KOPT-K1 (cell line): ENCODE measurements around the gene GH2.
"Not testable (repeated sequence)": the region's sequence is repeated elsewhere in the genome, so short reads cannot be mapped to it uniquely, and the experiment has no call there.

Source experiments
- H3K27ac ChIP-seq: fragments of 200-600 bp; sonication (generic); 2 replicates; pipeline ENCODE4 v1.5.1; 2016; ENCODE audit warnings: antibody characterized with exemption, mild to moderate bottlenecking, low read depth, low read length; ENCODE audit not compliant: poor library complexity, severe bottlenecking
- H3K36me3 ChIP-seq: fragments of 200-600 bp; sonication (generic); 2 replicates; pipeline ENCODE4 v1.5.1; 2017; ENCODE audit warnings: antibody characterized with exemption, mild to moderate bottlenecking, low read length, moderate library complexity; ENCODE audit not compliant: insufficient read depth
- H3K9me3 ChIP-seq: fragments of 200-600 bp; sonication (generic); 2 replicates; pipeline ENCODE4 v1.5.1; 2017; ENCODE audit warnings: antibody characterized with exemption, low read length, mild to moderate bottlenecking; ENCODE audit not compliant: insufficient read depth, poor library complexity, severe bottlenecking

GH2 gene

DNA sequence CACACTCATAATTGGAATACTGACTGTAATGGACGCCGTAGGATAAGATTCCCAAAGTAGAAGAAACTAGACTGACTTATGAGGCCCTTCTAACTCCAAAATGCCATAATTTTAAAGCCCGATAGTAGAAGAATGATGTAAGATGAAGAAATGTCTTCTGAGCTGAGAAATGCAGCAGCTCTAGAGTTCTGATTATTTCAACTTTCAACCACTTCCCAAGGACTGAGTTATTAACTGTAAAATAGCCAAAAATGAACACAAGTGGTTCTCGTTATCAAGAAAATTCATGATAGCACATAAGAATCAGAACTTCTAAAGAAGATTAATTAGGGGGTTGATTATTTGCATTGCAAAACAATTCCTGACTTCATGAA lies 11.5 kb downstream of the GH2 start:
- H3K27ac ChIP-seq, H3K36me3 ChIP-seq, H3K9me3 ChIP-seq: not testable (repeated sequence)

DNA sequence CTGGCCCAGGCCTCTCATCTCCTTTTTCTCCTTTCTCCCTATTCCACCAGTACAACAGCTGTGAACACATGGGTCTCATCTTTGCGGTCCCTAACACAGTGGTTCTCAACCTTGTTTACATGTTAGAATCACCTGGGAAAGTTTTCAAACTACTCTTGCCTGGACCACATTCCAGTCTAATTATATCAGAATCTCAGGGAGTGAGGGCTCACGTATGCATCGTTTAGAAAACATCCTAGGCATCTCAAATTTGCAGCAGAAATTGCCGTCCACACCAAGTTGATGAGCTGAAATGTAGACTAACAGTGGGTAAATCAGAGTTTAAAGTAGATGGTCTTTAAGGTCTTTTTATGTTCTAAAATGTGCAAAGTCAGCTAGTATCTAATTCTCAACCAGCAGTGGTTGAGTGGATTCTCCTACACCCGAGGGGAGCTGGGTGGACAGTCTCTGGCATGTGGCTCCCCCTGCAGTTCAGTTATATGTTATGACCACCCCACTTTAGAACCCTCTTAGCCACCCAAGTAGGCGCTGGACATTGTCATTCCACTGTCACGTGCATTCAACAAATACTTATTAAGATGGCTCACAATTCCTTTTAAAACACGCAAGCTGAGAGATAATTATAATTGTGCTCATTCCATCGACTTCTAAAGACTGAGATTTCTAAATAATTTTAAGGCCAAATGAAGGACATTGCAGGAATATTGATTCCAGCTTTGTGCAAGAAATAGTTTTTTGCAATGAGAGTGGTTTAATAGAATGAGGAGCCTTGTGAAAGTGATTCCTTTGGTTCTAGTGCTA lies 12.1 kb downstream of the GH2 start:
- H3K27ac ChIP-seq, H3K36me3 ChIP-seq, H3K9me3 ChIP-seq: not testable (repeated sequence)

DNA sequence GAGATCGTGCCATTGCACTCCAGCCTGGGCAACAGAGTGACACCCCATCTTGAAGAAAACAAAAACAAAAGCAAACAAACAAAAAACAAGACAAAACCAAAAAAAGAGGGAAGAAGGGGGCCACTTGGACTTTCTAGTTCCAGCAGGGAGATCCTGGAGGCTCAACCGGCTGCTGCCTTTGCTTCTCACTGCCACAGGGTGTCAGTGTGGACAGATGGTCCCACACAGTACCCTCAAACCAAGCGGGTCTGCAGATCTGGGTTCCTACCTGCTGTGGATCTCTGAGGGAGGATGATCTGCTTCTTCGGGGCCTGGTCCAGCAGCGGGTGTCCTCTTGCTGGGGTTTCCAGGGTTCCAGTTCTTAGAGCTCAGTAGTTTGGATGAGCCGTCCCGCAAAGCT lies 15.1 kb downstream of the GH2 start:
- not testable (repeated sequence) for H3K36me3 ChIP-seq, H3K9me3 ChIP-seq, H3K27ac ChIP-seq

DNA sequence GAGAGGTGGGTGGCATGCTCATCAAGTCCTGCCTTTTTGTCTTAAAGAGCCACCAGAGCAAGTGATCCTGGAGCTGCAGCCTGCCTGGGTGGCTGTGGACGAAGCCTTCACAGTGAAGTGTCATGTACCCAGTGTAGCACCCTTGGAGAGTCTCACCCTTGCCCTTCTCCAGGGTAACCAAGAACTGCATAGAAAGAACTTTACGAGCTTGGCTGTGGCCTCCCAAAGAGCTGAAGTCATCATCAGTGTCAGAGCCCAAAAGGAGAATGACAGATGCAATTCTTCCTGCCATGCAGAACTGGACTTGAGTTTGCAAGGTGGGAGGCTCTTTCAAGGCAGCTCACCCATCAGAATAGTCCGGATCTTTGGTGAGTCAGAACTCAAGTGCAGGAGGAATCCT lies 22.5 kb downstream of the GH2 start:
- no peaks in the 10 kb centered on the region for H3K36me3 ChIP-seq
- H3K27ac ChIP-seq = no peak overlapping the region
- no peaks in the 10 kb centered on the region for H3K9me3 ChIP-seq

DNA sequence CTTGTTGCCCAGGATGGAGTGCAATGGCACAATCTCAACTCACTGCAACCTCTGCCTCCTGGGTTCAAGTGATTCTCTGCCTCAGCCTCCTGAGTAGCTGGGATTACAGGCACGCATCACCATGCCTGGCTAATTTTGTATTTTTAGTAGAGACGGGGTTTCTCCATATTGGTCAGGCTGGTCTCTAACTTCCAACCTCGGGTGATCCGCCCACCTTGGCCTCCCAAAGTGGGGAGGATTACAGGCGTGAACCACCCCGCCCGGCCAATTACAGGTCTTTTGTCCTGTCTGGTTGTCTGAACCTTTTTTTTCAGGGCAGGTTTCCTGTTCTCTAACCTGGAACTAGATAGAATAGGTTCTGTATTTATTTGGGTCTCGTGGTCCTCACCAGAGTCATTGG lies 25.3 kb downstream of the GH2 start:
- not testable (repeated sequence) for H3K9me3 ChIP-seq, H3K36me3 ChIP-seq, H3K27ac ChIP-seq

DNA sequence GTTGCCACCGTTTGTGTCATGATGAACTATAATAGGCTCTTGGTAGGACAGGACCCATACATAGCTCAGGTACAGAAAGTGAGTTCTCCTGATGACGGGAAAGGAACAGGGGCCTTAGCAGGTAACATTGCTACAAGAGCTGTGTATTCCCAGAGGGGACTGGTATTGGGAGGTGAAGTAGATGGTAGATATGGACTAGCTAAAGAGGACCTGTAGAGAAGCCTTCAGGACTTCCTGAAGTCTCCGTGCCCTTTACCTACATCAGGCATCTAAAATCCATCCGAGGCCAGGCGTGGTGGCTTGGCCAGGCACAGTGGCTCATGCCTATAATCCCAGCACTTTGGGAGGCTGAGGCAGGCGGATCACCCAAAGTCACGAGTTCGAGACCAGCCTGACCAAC lies 26.6 kb downstream of the GH2 start:
- Histone ChIP-seq H3K27ac (no peak overlapping the region), H3K36me3 (no peaks in the 10 kb centered on the region), H3K9me3 (no peaks in the 10 kb centered on the region)

DNA sequence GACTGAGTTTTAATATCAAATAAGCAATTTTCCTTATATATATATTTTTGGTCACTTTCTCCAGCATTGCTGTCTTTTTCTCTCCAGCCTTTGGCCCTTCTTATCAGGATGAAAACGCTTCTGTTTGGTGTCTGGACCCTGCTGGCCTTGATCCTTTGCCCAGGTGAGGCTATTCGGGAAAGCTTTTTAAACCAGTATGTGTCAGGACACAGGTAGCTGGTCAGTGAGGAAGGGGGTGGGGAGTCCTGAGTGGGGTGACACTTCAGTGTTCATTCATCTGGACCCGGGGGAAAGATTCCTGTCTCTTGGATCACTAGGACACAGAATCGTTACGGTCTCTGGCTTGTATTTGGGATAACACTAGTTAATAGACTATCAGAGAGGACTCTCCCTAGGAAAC lies 27.0 kb downstream of the GH2 start:
- Histone ChIP-seq H3K27ac (no peak overlapping the region), H3K36me3 (no peaks in the 10 kb centered on the region), H3K9me3 (no peaks in the 10 kb centered on the region)

DNA sequence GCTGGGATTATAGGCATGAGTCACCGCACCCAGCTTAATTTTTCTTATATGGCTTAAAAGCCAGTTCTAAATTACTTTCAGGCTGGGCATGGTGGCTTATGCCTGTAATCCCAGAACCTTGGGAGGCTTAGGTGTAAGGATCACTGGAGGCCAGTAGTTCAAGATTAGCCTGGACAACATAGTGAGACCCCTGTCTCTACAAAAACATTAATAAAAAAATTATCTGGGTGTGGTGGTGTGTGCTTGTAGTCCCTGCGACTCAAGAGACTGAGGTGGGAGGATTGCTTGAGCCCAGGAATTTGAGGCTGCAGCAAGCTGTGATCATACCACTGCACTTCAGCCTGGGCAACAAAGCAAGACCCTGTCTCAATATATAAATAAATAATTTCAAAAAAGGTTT lies 28.5 kb downstream of the GH2 start:
- Histone ChIP-seq H3K27ac (no peak overlapping the region), H3K9me3 (no peaks in the 10 kb centered on the region), H3K36me3 (no peaks in the 10 kb centered on the region)

DNA sequence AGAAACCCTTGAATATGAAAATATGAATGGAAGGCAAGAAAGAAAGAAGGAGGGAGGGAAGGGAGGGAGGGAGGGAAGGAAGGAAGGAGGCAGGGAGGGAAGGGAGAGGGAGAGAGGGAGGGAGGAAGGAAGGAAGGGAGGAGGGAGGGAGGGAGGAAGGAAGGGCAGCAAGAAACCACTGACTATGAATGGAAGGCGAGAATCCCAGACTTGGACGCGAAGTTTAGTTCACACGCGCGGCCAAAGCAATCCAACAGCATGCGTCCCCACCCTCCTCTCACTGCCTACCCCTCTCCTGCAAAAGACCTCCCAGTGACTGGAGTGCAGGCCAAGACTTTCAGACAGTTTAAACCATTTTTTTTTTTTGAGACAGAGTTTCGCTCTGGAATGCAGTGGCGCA lies 31.3 kb downstream of the GH2 start:
- H3K9me3 ChIP-seq = no peaks in the 10 kb centered on the region
- no peaks in the 10 kb centered on the region for H3K36me3 ChIP-seq
- H3K27ac ChIP-seq = no peak overlapping the region

DNA sequence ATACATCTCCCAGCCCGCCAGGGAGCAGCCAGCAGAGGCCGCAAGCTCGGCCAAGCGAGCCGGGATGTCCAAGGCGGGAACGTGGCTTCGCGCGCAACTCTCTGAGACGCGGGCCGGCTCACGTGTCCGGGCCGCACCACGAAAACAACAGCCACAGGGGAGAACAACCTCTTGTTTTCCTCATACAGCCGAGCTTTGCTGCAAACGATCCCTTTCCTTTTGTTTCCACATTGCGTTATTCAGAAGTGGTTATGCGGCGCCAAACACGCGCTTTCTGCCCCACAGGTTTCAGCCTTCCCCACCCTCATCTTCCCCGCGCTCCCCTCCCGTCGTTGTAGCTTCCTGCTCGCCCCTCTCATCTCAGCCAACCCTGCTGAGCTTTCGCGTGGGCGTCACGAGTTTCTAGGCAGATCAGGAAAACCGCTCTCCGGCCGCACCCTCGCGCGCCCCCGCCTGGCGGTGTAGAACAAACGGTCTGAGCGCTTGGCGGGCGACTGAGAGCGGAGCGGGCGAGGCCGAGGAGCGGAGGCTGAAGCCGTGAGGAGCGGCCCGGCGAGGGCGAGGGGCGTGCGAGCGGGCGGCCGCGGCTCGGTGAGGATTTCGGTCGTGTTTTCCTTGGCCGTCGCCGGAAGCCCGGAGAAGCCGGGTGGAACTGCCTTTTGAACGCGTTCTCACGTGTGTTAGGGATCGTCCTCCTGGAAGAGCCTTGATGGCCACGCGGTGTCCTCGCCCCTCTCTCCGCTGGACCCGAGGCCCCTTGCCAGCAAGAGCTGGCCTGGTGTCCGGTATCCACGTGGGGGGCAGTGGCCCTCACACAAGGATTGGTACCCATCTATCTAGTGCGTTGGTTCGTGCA lies 32.7 kb downstream of the GH2 start:
- H3K27ac ChIP-seq = peak overlapping the region; percentile 52
- no peaks in the 10 kb centered on the region for H3K9me3 ChIP-seq
- no peaks in the 10 kb centered on the region for H3K36me3 ChIP-seq

DNA sequence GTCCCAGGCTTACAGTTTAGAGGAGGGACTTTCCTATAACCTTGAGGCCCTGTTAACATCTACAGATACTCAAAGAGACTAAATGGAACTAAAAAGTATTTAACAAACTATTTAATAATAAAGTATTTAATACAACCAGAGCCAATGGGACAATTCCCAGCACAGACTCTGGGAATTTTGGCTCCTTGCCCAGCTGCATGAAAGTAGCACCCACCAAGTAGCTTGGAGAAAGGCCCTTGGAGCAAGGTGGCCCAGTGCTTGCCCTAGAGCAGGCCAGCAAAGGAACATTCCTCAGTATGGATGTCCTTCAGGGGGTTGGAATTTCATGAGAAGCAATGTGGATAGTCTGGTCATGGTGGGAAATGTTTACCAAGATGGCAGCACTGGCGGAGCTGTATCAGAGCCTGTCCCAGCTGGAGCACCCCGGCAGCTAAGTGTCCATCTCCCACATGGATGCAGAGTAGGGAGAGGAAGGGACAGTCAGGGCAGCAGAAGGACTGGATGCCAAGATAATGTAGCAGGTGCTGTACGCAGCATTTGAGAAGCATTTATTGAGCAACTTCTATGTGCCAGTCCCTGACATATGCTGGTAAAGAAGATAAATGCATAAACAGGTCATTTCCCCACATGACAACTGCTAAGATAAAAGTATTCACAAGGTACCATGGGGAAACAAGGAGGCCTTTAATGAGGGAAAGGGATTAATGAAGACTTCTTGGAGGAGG lies 34.1 kb downstream of the GH2 start:
- Histone ChIP-seq H3K9me3 (no peaks in the 10 kb centered on the region), H3K36me3 (no peaks in the 10 kb centered on the region), H3K27ac (no peak overlapping the region)

DNA sequence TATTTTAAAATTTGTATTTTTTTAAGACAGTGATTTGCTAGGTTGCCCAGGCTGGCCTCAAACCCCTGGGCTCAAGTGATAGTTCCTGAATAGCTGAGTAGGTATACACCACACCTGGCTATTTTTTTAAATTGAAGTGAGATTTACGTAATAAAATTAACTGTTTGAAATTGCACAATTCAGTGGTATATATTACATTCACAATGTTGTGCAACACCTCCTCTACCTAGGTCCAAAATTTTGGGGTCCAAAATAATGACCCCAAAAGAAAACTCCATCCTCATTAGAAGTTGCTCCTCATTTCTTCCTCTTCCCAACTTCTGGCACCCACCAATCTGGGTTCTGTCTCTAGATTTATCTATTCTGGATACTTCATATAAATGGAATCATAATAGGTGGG lies 36.2 kb downstream of the GH2 start:
- Histone ChIP-seq H3K36me3 (no peaks in the 10 kb centered on the region), H3K9me3 (no peaks in the 10 kb centered on the region), H3K27ac (no peak overlapping the region)

DNA sequence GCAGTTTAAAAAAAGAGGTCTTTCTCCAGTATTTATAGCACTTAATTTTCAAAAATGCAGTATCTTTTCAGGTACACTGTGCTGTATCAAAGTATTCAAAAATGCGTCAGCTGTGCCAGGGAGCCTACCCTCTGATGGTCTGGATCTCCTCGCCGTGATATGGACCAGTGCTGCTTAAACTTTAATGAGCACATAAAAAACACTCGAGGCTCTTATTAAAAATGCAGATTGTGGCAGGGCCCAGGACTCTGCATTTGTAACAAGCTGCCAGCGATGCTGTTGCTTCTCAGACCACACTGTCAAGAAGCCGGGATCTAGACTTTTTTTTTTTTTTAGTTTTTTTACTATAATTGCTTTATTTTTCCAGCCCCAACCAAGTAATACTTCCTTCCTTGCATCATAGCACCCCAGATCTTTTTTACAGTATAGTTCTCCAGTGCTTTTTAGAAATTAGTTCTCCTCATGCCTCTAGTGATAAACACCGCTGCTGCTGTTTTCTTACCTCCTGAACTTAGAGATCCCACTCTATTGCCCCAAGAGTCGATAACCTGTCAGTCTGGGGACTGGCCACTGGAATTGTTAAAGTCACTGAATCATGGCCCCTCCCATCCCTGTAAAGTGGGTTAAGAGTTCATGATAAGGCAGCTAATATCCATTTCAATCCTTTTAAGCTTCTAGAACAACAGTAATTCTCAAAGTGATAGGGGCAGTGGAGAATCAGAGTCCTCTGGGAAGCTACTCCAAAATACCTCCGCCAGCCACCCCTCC lies 37.6 kb downstream of the GH2 start:
- H3K27ac ChIP-seq = peak overlapping the region; percentile 92
- no peaks in the 10 kb centered on the region for H3K9me3 ChIP-seq
- peaks cover 4% of the 10 kb centered on the region; the same call in 1 of the 2 replicates for H3K36me3 ChIP-seq

DNA sequence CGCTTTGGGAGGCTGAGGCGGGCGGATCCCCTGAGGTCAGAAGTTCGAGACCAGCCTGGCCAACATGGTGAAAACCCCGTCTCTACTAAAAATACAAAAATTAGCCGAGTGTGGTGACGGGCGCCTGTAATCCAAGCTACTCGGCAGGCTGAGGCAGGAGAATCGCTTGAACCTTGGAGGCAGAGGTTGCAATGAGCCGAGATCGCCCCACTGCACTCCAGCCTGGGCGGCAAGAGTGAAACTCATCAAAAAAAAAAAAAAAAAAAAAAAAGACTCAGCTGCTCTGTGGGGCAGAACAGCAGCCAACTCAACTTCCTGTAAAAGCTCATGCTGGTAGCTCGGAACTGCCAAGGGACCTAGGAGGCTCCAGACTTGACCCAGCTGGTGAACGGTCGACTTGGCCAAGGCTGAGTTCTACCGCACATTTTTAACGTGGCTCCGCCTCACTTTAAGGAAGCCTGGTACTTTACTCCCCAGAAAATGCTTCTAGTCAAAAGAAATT lies 38.3 kb downstream of the GH2 start:
- H3K27ac ChIP-seq = peak overlapping the region; percentile 92
- peaks cover 10% of the 10 kb centered on the region for H3K36me3 ChIP-seq
- not testable (repeated sequence) for H3K9me3 ChIP-seq
